Adipocyte (in vitro differentiated cells): Measurements from ENCODE around the gene KRTAP16-1.
"Not testable (repeated sequence)": the region's sequence is repeated elsewhere in the genome, so short reads cannot be mapped to it uniquely, and the experiment has no call there.

Experiments
- DNase-seq: peaks from one replicate; pipeline ENCODE4 v3.0.0-alpha.2; 2015; ENCODE audit warnings: low read depth
- H3K27me3 ChIP-seq: replicated peaks from 2 replicates; pipeline ENCODE4 v1.7.0; 2013; ENCODE audit warnings: mild to moderate bottlenecking, low read length, moderate library complexity; ENCODE audit not compliant: control insufficient read depth, insufficient read depth
- H3K36me3 ChIP-seq: 2 replicates; pipeline ENCODE4 v1.7.0; 2013; ENCODE audit warnings: low read length, mild to moderate bottlenecking, moderate library complexity; ENCODE audit not compliant: control insufficient read depth, insufficient read depth, severe bottlenecking
- H3K4me1 ChIP-seq: 2 replicates; pipeline ENCODE4 v1.7.0; 2013; ENCODE audit warnings: mild to moderate bottlenecking, low read length, moderate library complexity; ENCODE audit not compliant: control insufficient read depth, insufficient read depth
- H3K4me3 ChIP-seq: 2 replicates; pipeline ENCODE4 v1.7.0; 2013; ENCODE audit warnings: mild to moderate bottlenecking, low read length, moderate library complexity
- H3K9ac ChIP-seq: 2 replicates; pipeline ENCODE4 v1.7.0; 2013; ENCODE audit warnings: mild to moderate bottlenecking, low read length, moderate library complexity
- H3K9me3 ChIP-seq: 2 replicates; pipeline ENCODE4 v1.7.0; 2013; ENCODE audit warnings: mild to moderate bottlenecking, low read length, moderate library complexity; ENCODE audit not compliant: control insufficient read depth

KRTAP16-1 gene

GRCh38 chr17:41308918-41309359 lies at the start of gene KRTAP16-1:
TSS of gene KRTAP16-1 (minus strand) at chr17:41309309. CDS start at chr17:41309253, 56 bp downstream.
- DNase-seq = no peak
- H3K9me3 ChIP-seq = no peaks in the 10 kb centered on the region
- no peak within 1 kb of the TSS for H3K4me3 ChIP-seq
- H3K27me3 ChIP-seq = peaks cover 23% of the 10 kb centered on the region
- H3K9ac ChIP-seq = no peak within 1 kb of the TSS
- no peaks in the 10 kb centered on the region for H3K4me1 ChIP-seq
- H3K36me3 ChIP-seq = no peaks in the 10 kb centered on the region

- Histone ChIP-seq H3K36me3 (no peaks in the 10 kb centered on the region), H3K9me3 (peaks cover 11% of the 10 kb centered on the region), H3K4me1 (no peaks in the 10 kb centered on the region), H3K4me3 (no peak overlapping the region), H3K27me3 (peaks cover 9% of the 10 kb centered on the region), H3K9ac (no peak overlapping the region)
- DNase-seq = no peak
Measured at GRCh38 chr17:41354536-41354935, 45.4 kb upstream of the KRTAP16-1 start.

GRCh38 chr17:41352597-41353366 lies 43.7 kb upstream of the KRTAP16-1 start:
- Histone ChIP-seq H3K9ac (no peak overlapping the region), H3K4me3 (no peak overlapping the region), H3K4me1 (no peaks in the 10 kb centered on the region), H3K36me3 (no peaks in the 10 kb centered on the region), H3K9me3 (peaks cover 11% of the 10 kb centered on the region), H3K27me3 (peaks cover 9% of the 10 kb centered on the region)
- no peak for DNase-seq

- DNase-seq = no peak
- H3K4me3 ChIP-seq = no peak overlapping the region
- peaks cover 6% of the 10 kb centered on the region for H3K9me3 ChIP-seq
- peaks cover 14% of the 10 kb centered on the region for H3K27me3 ChIP-seq
- H3K4me1 ChIP-seq = no peaks in the 10 kb centered on the region
- no peak overlapping the region for H3K9ac ChIP-seq
- no peaks in the 10 kb centered on the region for H3K36me3 ChIP-seq
Measured at GRCh38 chr17:41351177-41351576, 42.1 kb upstream of the KRTAP16-1 start.

GRCh38 chr17:41350381-41350878 lies 41.3 kb upstream of the KRTAP16-1 start, which contains the start of gene KRT33A:
TSS of gene KRT33A (minus strand) at chr17:41350828. CDS start at chr17:41350767, 61 bp downstream.
- H3K4me1 ChIP-seq, H3K9me3 ChIP-seq, H3K9ac ChIP-seq, H3K36me3 ChIP-seq, H3K4me3 ChIP-seq, DNase-seq: not testable (repeated sequence)
- peaks cover 14% of the 10 kb centered on the region for H3K27me3 ChIP-seq

- no peak for DNase-seq
- no peak overlapping the region for H3K9ac ChIP-seq
- no peak overlapping the region for H3K4me3 ChIP-seq
- no peaks in the 10 kb centered on the region for H3K36me3 ChIP-seq
- H3K27me3 ChIP-seq = peaks cover 20% of the 10 kb centered on the region
- peaks cover 9% of the 10 kb centered on the region for H3K9me3 ChIP-seq
- no peaks in the 10 kb centered on the region for H3K4me1 ChIP-seq
Measured at GRCh38 chr17:41347869-41348760, 39.0 kb upstream of the KRTAP16-1 start.

- not testable (repeated sequence) for DNase-seq, H3K4me3 ChIP-seq, H3K4me1 ChIP-seq, H3K9ac ChIP-seq, H3K36me3 ChIP-seq
- Histone ChIP-seq H3K9me3 (peaks cover 25% of the 10 kb centered on the region), H3K27me3 (peaks cover 17% of the 10 kb centered on the region)
Measured at GRCh38 chr17:41346421-41346820, 37.3 kb upstream of the KRTAP16-1 start.

GRCh38 chr17:41345992-41346391 lies 36.9 kb upstream of the KRTAP16-1 start:
- H3K27me3 ChIP-seq = peaks cover 13% of the 10 kb centered on the region
- H3K9me3 ChIP-seq = peaks cover 26% of the 10 kb centered on the region
- DNase-seq = no peak
- no peak overlapping the region for H3K9ac ChIP-seq
- H3K36me3 ChIP-seq = no peaks in the 10 kb centered on the region
- no peak overlapping the region for H3K4me3 ChIP-seq
- no peaks in the 10 kb centered on the region for H3K4me1 ChIP-seq

- Histone ChIP-seq H3K36me3 (no peaks in the 10 kb centered on the region), H3K4me3 (no peak overlapping the region), H3K4me1 (peaks cover 5% of the 10 kb centered on the region), H3K9ac (no peak overlapping the region), H3K27me3 (peaks cover 19% of the 10 kb centered on the region), H3K9me3 (peaks cover 26% of the 10 kb centered on the region)
- DNase-seq = no peak
Measured at GRCh38 chr17:41343029-41343428, 33.9 kb upstream of the KRTAP16-1 start.

- peaks cover 26% of the 10 kb centered on the region for H3K9me3 ChIP-seq
- H3K9ac ChIP-seq = no peak overlapping the region
- H3K36me3 ChIP-seq = no peaks in the 10 kb centered on the region
- peaks cover 5% of the 10 kb centered on the region for H3K4me1 ChIP-seq
- H3K27me3 ChIP-seq = peaks cover 14% of the 10 kb centered on the region
- no peak overlapping the region for H3K4me3 ChIP-seq
- DNase-seq = no peak
Measured at GRCh38 chr17:41340934-41341861, 32.1 kb upstream of the KRTAP16-1 start.
